ENCODE data around the gene SSB. TPM values are rescaled to one million over a fixed set of nuclear protein-coding genes. Genes with fewer than 3 reads are reported as not detected.

SSB gene
- total and polyA plus RNA-seq, 9 of the 15 experiments (the other 6 are each of a cell fraction or from before 2014, with no cell fraction given): 317 to 849 (median 515) TPM

GRCh38 chr2:169756342-169756741, 42.3 kb upstream of the SSB start:
- 60% methylated on average over 4 of the region's 4 CpGs for WGBS (ENCODE audit: insufficient coverage, low coverage, missing lambda C conversion rate)
- no peak for FAIRE-seq
- H2AFZ ChIP-seq (ENCODE audit: low read depth, low read length): no peak overlapping the region
- H3K4me1 ChIP-seq (replicated peaks in 1 of 2; ENCODE audit: control insufficient read depth in 2 of 2, insufficient read depth in 2 of 2, low read length in 2 of 2): no peaks in the 10 kb centered on the region
- in situ Hi-C loops (cut with MboI) (no loop called here), intact Hi-C loops (cut with micrococcal nuclease) (no loop called here)
- peaks cover 4% of the 10 kb centered on the region; the same call in 1 of the 3 replicates for H3K36me3 ChIP-seq (ENCODE audit: control insufficient read depth, insufficient read depth, low read length)
- H3K4me3 ChIP-seq: no peak overlapping the region
- ChIA-PET POLR2A (interaction anchor here (0.7 to 1.5 kb wide), 2 partner anchors 10 to 304 kb away, joined by 3 to 7 read pairs; no protein-coding TSS in a partner anchor), CTCF (ENCODE audit: low intra/inter-chr PET ratio) (no interaction called here)
- no peak overlapping the region for H3K27ac ChIP-seq (ENCODE audit: extremely low read depth, low read depth, low read length)
- no peak overlapping the region for H3K9ac ChIP-seq (ENCODE audit: insufficient read depth in 1 of 2, low read depth in 2 of 2, low read length in 2 of 2)
- no peaks in the 10 kb centered on the region for H3K27me3 ChIP-seq (ENCODE audit: control insufficient read depth in 2 of 2, insufficient read depth in 2 of 2, low read length in 2 of 2)
- ATAC-seq: no peak
- no peaks in the 10 kb centered on the region for H3K9me1 ChIP-seq (ENCODE audit: control insufficient read depth, insufficient read depth, low read length)
- no peaks in the 10 kb centered on the region for H4K20me1 ChIP-seq (replicated peaks; ENCODE audit: control insufficient read depth, insufficient read depth, low read length)
- BruUV-seq (replicated peaks): no TSS peak
- DNase-seq (ENCODE audit: extremely low read depth in 1 of 4, low spot score in 3 of 4): no peak
- H3K9me3 ChIP-seq (replicated peaks; ENCODE audit: control insufficient read depth, insufficient read depth, low read depth, low read length): no peaks in the 10 kb centered on the region
- H3K4me2 ChIP-seq (ENCODE audit: insufficient read depth, low read length): no peak overlapping the region
- no peaks in the 10 kb centered on the region for H3K79me2 ChIP-seq (ENCODE audit: control insufficient read depth, insufficient read depth, low read length)
- TF ChIP-seq MEF2D (tag; conservative IDR thresholded peaks at IDR 0.05; ENCODE audit: low read depth): no peak
- no peak for TF ChIP-seq CEBPG (CRISPR knock-in tag; IDR thresholded peaks at IDR 0.05)
- TF ChIP-seq CEBPG (tag; conservative IDR thresholded peaks at IDR 0.05 in 1 of 2, IDR thresholded peaks at IDR 0.05 in 1 of 2): no peak
- TF ChIP-seq ZFPM2 (CRISPR knock-in tag; IDR thresholded peaks at IDR 0.05): no peak
- TF ChIP-seq PRDM10 (IDR thresholded peaks at IDR 0.05; ENCODE audit: partially characterized antibody): no peak
- no peak for TF ChIP-seq BRCA1 (IDR thresholded peaks at IDR 0.05)
- TF ChIP-seq BRCA1 (CRISPR knock-in tag; IDR thresholded peaks at IDR 0.05): no peak
- no peak for TF ChIP-seq ARID2 (IDR thresholded peaks at IDR 0.05)
- TF ChIP-seq NCOR1 (IDR thresholded peaks at IDR 0.05): no peak
- no peak for TF ChIP-seq USF1 (CRISPR knock-in tag; IDR thresholded peaks at IDR 0.05)
- TF ChIP-seq MLX (CRISPR knock-in tag; conservative IDR thresholded peaks at IDR 0.05): no peak
- TF ChIP-seq ZNF507 (tag; conservative IDR thresholded peaks at IDR 0.05): no peak
- TF ChIP-seq PCBP1 (IDR thresholded peaks at IDR 0.05; ENCODE audit: low read depth, low read length, poor library complexity, severe bottlenecking): no peak
- no peak for TF ChIP-seq SOX6 (IDR thresholded peaks at IDR 0.05)
- TF ChIP-seq CREBBP (IDR thresholded peaks at IDR 0.05; ENCODE audit: low read depth, low read length): no peak
- TF ChIP-seq GATAD2A (IDR thresholded peaks at IDR 0.05): no peak
- TF ChIP-seq E2F5 (CRISPR knock-in tag; IDR thresholded peaks at IDR 0.05): no peak
